Keratinocyte (primary cell): ENCODE data around the gene PARD6B. TPM values are rescaled to one million over a fixed set of nuclear protein-coding genes. Genes with fewer than 3 reads are reported as not detected.

ENCODE experiments used
- DNase-seq: peaks from one replicate; pipeline ENCODE4 v3.0.0-alpha.2; 2011; ENCODE audit warnings: low read depth, missing footprints, low spot score
- FAIRE-seq: peaks from 2 replicates; lab custom pipeline; 2011; peaks lifted over from hg19 to GRCh38; lab: Jason Lieb, UNC
- H2AFZ ChIP-seq: 2 replicates; pipeline ENCODE4 v1.6.0; 2012; ENCODE audit warnings: low read length, control low read depth, inconsistent platforms; ENCODE audit not compliant: control insufficient read depth
- H3K27ac ChIP-seq: 2 replicates; pipeline ENCODE4 v1.5.1; 2011; ENCODE audit warnings: low read length; ENCODE audit not compliant: control insufficient read depth, insufficient read depth
- H3K27me3 ChIP-seq: 3 replicates; pipeline ENCODE4 v1.6.0; 2011; ENCODE audit warnings: low read length; ENCODE audit not compliant: control insufficient read depth, insufficient read depth; ENCODE audit errors: extremely low read depth
- H3K36me3 ChIP-seq, 2 experiments: 2 replicates in 1 of 2; 3 replicates in 1 of 2; pipeline ENCODE4 v1.5.1; 2011; ENCODE audit warnings: low read length in 2 of 2, mild to moderate bottlenecking in 1 of 2; ENCODE audit not compliant: control insufficient read depth in 2 of 2, insufficient read depth in 2 of 2; ENCODE audit errors: extremely low read depth in 1 of 2
- H3K4me1 ChIP-seq: 3 replicates; pipeline ENCODE4 v1.5.1; 2011; ENCODE audit warnings: low read length; ENCODE audit not compliant: control insufficient read depth, insufficient read depth; ENCODE audit errors: extremely low read depth
- H3K4me2 ChIP-seq: 3 replicates; pipeline ENCODE4 v1.6.0; 2011; ENCODE audit warnings: low read depth, low read length; ENCODE audit not compliant: control insufficient read depth, insufficient read depth; ENCODE audit errors: extremely low read depth
- H3K4me3 ChIP-seq, 3 experiments: fragments of 200-600 bp in 1 of 3; sonication (generic) in 1 of 3; 2 replicates in 2 of 3; 3 replicates in 1 of 3; pipeline ENCODE4 v1.5.1; 2011 to 2016; ENCODE audit warnings: low read length in 3 of 3, mild to moderate bottlenecking in 3 of 3, control low read depth in 2 of 3, inconsistent platforms in 1 of 3, low read depth in 1 of 3, mixed read lengths in 1 of 3, mixed run types in 1 of 3, moderate library complexity in 1 of 3; ENCODE audit not compliant: control insufficient read depth in 2 of 3, insufficient read depth in 2 of 3; ENCODE audit errors: extremely low read depth in 1 of 3
- H3K79me2 ChIP-seq: 2 replicates; pipeline ENCODE4 v1.6.0; 2012; ENCODE audit warnings: low read length; ENCODE audit not compliant: control insufficient read depth, insufficient read depth
- H3K9ac ChIP-seq: 3 replicates; pipeline ENCODE4 v1.6.0; 2011; ENCODE audit warnings: low read length; ENCODE audit not compliant: control insufficient read depth, insufficient read depth; ENCODE audit errors: extremely low read depth
- H3K9me1 ChIP-seq: 3 replicates; pipeline ENCODE4 v1.6.0; 2011; ENCODE audit warnings: low read length; ENCODE audit not compliant: control insufficient read depth, insufficient read depth; ENCODE audit errors: extremely low read depth
- H3K9me3 ChIP-seq: 2 replicates; pipeline ENCODE4 v1.5.1; 2012; ENCODE audit warnings: low read depth, low read length; ENCODE audit not compliant: control insufficient read depth
- H4K20me1 ChIP-seq: 3 replicates; pipeline ENCODE4 v1.6.0; 2011; ENCODE audit warnings: low read length; ENCODE audit not compliant: control insufficient read depth, insufficient read depth; ENCODE audit errors: extremely low read depth
- EZH2 ChIP-seq: IDR thresholded peaks from one replicate; pipeline ENCODE4 v1.6.1; 2012; ENCODE audit warnings: inconsistent platforms, mild to moderate bottlenecking, low read length, moderate library complexity
- dilution Hi-C: fragments of 300-500 bp; cut with MboI; formaldehyde crosslinking; loops from one replicate; pipeline ENCODE4 v1.7.0; 2020; ENCODE audit warnings: low sequenced_read_pairs; ENCODE audit not compliant: extremely low pct_ligation_motif_present
- polyA plus RNA-seq, 5 experiments: library from polyadenylated mRNA; depleted of rRNA in 3 of 5; stranded (reverse) in 3 of 5; stranded (forward) in 1 of 5; unstranded in 1 of 5; fragments of >200 nt; gene quantifications; 1 replicate in 1 of 5; 2 replicates in 3 of 5; 3 replicates in 1 of 5; pipeline versions ENCODE4 v1.2.1 to v1.2.3, GENCODE V29; 2011 to 2012; ENCODE audit warnings: missing spikeins in 2 of 5, low read depth in 1 of 5, low replicate concordance in 1 of 5
- TF ChIP-seq, protein P1 (sequence below), 3 experiments: IDR thresholded peaks in 1 of 3; conservative IDR thresholded peaks in 1 of 3; optimal IDR thresholded peaks in 1 of 3; 2 replicates in 2 of 3; 3 replicates in 1 of 3; pipeline versions ENCODE3 to v1.5.1; 2011; ENCODE audit warnings: low read length in 3 of 3, mild to moderate bottlenecking in 3 of 3, moderate library complexity in 2 of 3, control low read depth in 1 of 3, inconsistent platforms in 1 of 3; ENCODE audit not compliant: insufficient read depth in 2 of 3; ENCODE audit errors: extremely low read depth in 1 of 3

Gene PARD6B
- polyA plus RNA-seq, 1 donor (not counting 4 experiments of a cell fraction or from before 2014, with no cell fraction given): 2.0 TPM

DNA sequence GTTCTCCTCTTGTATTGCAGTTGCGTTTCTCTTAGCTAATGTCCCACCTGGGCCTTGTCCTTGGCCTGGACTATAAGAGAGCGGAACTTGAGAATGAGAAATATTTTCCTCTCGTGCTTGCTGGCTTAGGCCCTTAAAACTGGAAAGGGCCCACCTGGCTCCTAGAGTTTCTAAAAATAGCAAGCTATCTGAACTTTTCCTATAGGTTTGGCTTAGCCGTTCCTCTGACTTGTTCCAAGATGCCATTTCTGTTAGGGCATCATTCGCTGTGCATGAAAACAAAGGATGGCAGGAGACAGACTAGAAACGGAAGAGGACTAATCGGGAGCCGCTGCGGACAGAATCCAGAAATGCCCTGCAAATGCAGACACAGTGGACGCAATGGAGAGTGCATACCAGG lies 44.6 kb upstream of the PARD6B start:
- TF ChIP-seq, protein P1, sequence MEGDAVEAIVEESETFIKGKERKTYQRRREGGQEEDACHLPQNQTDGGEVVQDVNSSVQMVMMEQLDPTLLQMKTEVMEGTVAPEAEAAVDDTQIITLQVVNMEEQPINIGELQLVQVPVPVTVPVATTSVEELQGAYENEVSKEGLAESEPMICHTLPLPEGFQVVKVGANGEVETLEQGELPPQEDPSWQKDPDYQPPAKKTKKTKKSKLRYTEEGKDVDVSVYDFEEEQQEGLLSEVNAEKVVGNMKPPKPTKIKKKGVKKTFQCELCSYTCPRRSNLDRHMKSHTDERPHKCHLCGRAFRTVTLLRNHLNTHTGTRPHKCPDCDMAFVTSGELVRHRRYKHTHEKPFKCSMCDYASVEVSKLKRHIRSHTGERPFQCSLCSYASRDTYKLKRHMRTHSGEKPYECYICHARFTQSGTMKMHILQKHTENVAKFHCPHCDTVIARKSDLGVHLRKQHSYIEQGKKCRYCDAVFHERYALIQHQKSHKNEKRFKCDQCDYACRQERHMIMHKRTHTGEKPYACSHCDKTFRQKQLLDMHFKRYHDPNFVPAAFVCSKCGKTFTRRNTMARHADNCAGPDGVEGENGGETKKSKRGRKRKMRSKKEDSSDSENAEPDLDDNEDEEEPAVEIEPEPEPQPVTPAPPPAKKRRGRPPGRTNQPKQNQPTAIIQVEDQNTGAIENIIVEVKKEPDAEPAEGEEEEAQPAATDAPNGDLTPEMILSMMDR (optimal IDR thresholded peaks at IDR 0.05 in 1 of 3, IDR thresholded peaks at IDR 0.05 in 1 of 3, conservative IDR thresholded peaks at IDR 0.05 in 1 of 3; ENCODE audit: extremely low read depth in 1 of 3, insufficient read depth in 2 of 3, low read length in 3 of 3): no peak
- no peak for TF ChIP-seq EZH2
- Histone ChIP-seq H3K9ac (no peak overlapping the region), H3K9me3 (no peaks in the 10 kb centered on the region), H3K36me3 (no peaks in the 10 kb centered on the region), H3K27me3 (peaks cover 10% of the 10 kb centered on the region), H2AFZ (no peak overlapping the region), H3K27ac (no peak overlapping the region), H3K79me2 (no peaks in the 10 kb centered on the region), H4K20me1 (no peaks in the 10 kb centered on the region), H3K4me2 (no peak overlapping the region), H3K4me1 (peaks cover 16% of the 10 kb centered on the region), H3K4me3 (no peak overlapping the region), H3K9me1 (no peaks in the 10 kb centered on the region)
- FAIRE-seq (no peak), DNase-seq (no peak)
- dilution Hi-C loops: no loop called here

DNA sequence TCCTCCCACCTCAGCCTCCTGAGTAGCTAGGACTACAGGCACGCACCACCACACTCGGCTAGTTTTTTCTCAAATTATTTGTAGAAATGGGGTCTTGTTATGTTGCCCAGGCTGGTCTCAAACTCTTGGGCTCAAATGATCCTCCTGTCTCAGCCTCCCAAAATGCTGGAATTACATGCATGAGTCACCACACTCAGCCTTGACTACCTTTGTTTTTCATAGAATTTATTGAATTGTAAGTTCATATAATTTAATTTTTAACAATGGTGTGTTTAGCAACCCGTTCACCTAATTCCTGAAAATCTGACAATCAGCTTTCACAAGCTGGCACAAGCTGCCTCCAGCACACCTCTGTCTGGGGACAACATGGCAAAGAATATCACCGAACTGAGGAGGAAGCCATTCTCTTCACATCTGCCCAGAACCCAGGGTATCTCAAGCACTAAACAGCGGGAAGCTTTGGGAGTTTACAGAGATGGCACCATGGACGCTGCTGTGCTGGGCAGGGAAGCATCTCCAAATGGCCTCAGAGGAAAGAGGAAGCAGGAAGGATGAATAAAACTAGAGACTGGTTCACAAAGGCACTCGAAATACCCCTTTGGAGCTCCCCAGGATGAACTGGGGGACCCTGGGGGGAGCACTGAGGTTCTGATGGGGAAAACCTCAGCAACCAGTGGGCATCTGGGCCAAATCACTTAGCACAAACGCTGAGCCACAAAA lies 43.0 kb upstream of the PARD6B start:
- H3K4me2 ChIP-seq: no peak overlapping the region
- no peaks in the 10 kb centered on the region for H3K36me3 ChIP-seq
- no peak overlapping the region for H2AFZ ChIP-seq
- H4K20me1 ChIP-seq: no peaks in the 10 kb centered on the region
- H3K9ac ChIP-seq: no peak overlapping the region
- no peaks in the 10 kb centered on the region for H3K79me2 ChIP-seq
- no peak overlapping the region for H3K4me3 ChIP-seq
- H3K27me3 ChIP-seq: peaks cover 16% of the 10 kb centered on the region
- dilution Hi-C loops: no loop called here
- peaks cover 17% of the 10 kb centered on the region for H3K4me1 ChIP-seq
- FAIRE-seq (no peak), DNase-seq (no peak)
- TF ChIP-seq EZH2: no peak
- TF ChIP-seq, protein P1 (optimal IDR thresholded peaks at IDR 0.05 in 1 of 3, IDR thresholded peaks at IDR 0.05 in 1 of 3, conservative IDR thresholded peaks at IDR 0.05 in 1 of 3; ENCODE audit: extremely low read depth in 1 of 3, insufficient read depth in 2 of 3, low read length in 3 of 3): no peak
- no peaks in the 10 kb centered on the region for H3K9me1 ChIP-seq
- H3K27ac ChIP-seq: no peak overlapping the region
- H3K9me3 ChIP-seq: no peaks in the 10 kb centered on the region
